ENCODE data around the gene CALM3.

DNA sequence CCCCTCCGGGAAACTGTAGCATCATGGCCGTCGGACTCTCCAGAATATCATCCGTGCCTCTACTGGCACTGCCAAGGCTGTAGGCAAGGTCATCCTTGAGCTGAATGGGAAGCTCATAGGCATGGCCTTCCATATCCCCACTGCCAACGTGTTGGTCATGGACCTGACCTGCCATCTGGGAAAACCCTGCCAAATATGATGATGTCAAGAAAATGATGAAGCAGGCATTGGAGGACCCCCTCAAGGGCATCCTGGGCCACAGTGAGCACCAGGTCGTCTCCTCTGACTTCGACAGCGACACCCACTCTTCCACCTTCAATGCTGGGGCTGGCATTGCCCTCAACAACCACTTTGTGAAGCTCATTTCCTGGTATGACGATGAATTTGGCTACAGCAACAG is 41.9 kb upstream of the CALM3 start:
- TF ChIP-seq, protein P1, sequence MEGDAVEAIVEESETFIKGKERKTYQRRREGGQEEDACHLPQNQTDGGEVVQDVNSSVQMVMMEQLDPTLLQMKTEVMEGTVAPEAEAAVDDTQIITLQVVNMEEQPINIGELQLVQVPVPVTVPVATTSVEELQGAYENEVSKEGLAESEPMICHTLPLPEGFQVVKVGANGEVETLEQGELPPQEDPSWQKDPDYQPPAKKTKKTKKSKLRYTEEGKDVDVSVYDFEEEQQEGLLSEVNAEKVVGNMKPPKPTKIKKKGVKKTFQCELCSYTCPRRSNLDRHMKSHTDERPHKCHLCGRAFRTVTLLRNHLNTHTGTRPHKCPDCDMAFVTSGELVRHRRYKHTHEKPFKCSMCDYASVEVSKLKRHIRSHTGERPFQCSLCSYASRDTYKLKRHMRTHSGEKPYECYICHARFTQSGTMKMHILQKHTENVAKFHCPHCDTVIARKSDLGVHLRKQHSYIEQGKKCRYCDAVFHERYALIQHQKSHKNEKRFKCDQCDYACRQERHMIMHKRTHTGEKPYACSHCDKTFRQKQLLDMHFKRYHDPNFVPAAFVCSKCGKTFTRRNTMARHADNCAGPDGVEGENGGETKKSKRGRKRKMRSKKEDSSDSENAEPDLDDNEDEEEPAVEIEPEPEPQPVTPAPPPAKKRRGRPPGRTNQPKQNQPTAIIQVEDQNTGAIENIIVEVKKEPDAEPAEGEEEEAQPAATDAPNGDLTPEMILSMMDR (IDR thresholded peaks at IDR 0.05), result no peak
- TF ChIP-seq POLR2A (IDR thresholded peaks at IDR 0.05), result no peak

Measured in thyroid gland (tissue), 4 donors.